GM13977 (cell line): ENCODE measurements around the gene SLC10A3.

Source experiments
- DNase-seq: peaks from one replicate; pipeline ENCODE4 v3.0.0; 2012; ENCODE audit warnings: low spot score
- in situ Hi-C: fragments of 300-500 bp; cut with MboI; formaldehyde crosslinking; loops from one replicate; pipeline ENCODE4 v1.12.0; 2022; ENCODE audit warnings: low sequenced_read_pairs, low pct_unique_long_range_greater_than_20kb, mixed read lengths, inconsistent platforms; ENCODE audit not compliant: unreplicated experiment
- TF ChIP-seq, protein P1 (sequence below): IDR thresholded peaks from 2 replicates; pipeline ENCODE4 v1.5.1; 2012; ENCODE audit warnings: mild to moderate bottlenecking, control low read depth; ENCODE audit not compliant: insufficient read depth; ENCODE audit errors: extremely low read depth, missing control alignments

Gene SLC10A3, protein sequence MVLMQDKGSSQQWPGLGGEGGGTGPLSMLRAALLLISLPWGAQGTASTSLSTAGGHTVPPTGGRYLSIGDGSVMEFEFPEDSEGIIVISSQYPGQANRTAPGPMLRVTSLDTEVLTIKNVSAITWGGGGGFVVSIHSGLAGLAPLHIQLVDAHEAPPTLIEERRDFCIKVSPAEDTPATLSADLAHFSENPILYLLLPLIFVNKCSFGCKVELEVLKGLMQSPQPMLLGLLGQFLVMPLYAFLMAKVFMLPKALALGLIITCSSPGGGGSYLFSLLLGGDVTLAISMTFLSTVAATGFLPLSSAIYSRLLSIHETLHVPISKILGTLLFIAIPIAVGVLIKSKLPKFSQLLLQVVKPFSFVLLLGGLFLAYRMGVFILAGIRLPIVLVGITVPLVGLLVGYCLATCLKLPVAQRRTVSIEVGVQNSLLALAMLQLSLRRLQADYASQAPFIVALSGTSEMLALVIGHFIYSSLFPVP

GRCh38 chrX:154490414-154491083 is at the start of gene SLC10A3:
Gene SLC10A3 (minus strand): TSS chrX:154490629. CDS start chrX:154488940, 1,689 bp downstream.
- DNase-seq: peak; percentile 95
- in situ Hi-C loops: no loop called here
- TF ChIP-seq, protein P1, sequence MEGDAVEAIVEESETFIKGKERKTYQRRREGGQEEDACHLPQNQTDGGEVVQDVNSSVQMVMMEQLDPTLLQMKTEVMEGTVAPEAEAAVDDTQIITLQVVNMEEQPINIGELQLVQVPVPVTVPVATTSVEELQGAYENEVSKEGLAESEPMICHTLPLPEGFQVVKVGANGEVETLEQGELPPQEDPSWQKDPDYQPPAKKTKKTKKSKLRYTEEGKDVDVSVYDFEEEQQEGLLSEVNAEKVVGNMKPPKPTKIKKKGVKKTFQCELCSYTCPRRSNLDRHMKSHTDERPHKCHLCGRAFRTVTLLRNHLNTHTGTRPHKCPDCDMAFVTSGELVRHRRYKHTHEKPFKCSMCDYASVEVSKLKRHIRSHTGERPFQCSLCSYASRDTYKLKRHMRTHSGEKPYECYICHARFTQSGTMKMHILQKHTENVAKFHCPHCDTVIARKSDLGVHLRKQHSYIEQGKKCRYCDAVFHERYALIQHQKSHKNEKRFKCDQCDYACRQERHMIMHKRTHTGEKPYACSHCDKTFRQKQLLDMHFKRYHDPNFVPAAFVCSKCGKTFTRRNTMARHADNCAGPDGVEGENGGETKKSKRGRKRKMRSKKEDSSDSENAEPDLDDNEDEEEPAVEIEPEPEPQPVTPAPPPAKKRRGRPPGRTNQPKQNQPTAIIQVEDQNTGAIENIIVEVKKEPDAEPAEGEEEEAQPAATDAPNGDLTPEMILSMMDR: no peak

- no peak for DNase-seq
- in situ Hi-C loops: no loop called here
- TF ChIP-seq, protein P1: no peak
Observed at GRCh38 chrX:154539077-154539476, 48.6 kb upstream of the SLC10A3 start.

DNA sequence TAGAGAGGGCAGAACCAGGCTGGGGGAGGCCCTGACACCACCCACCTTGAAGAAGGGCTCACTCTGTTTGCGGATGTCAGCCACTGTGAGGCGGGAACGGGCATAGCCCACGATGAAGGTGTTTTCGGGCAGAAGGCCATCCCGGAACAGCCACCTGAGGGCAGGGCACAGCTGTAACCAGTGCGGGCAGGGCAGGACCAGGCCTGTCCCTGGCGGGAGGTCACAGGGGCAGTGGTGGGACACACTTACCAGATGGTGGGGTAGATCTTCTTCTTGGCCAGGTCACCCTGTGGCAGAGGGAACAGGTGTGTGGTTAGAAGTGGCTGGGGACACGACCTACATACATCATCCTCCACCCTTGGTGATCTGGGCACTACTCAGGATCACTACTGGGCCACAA is 45.5 kb upstream of the SLC10A3 start:
- DNase-seq: no peak
- TF ChIP-seq, protein P1: no peak
- in situ Hi-C loops: no loop called here

- in situ Hi-C loops: no loop called here
- TF ChIP-seq, protein P1: peak; percentile 100
Observed at GRCh38 chrX:154534526-154535322, 44.3 kb upstream of the SLC10A3 start.

GRCh38 chrX:154532690-154533089 is 42.3 kb upstream of the SLC10A3 start:
- TF ChIP-seq, protein P1: no peak
- in situ Hi-C loops: no loop called here
- DNase-seq: no peak

More at GRCh38 chrX:154534526-154535322, 44.3 kb upstream of the SLC10A3 start:
- DNase-seq: peak; percentile 94

GRCh38 chrX:154531626-154532025 is 41.2 kb upstream of the SLC10A3 start:
- in situ Hi-C loops: no loop called here
- TF ChIP-seq, protein P1: no peak
- no peak for DNase-seq
